ENCODE measurements around the gene TUBA3E.
"Not testable (repeated sequence)": the region's sequence is repeated elsewhere in the genome, so short reads cannot be mapped to it uniquely, and the experiment has no call there.

- not testable (repeated sequence) for TF ChIP-seq CTCF (IDR thresholded peaks at IDR 0.05; ENCODE audit: low read depth, low read length, poor library complexity, severe bottlenecking); EZH2phosphoT487 (IDR thresholded peaks at IDR 0.05; ENCODE audit: borderline replicate concordance, low read length)
These were observed 46.0 kb downstream of the TUBA3E start for GRCh38 chr2:130152136-130152815.

Measured in DOHH2 (cell line).